Nephron progenitor cell (in vitro differentiated cells): ENCODE results near the gene FOXP1.

Source experiments
- DNase-seq: peaks from one replicate; pipeline ENCODE4 v3.0.0; 2021
- H3K27ac Mint-ChIP-seq: 2 replicates; pipeline ENCODE4 v1.8.0; 2021; ENCODE audit warnings: mild to moderate bottlenecking, moderate library complexity, mixed read lengths
- H3K27me3 Mint-ChIP-seq: 2 replicates; pipeline ENCODE4 v1.8.0; 2021; ENCODE audit warnings: mild to moderate bottlenecking, low read depth, mixed read lengths; ENCODE audit not compliant: poor library complexity
- H3K36me3 Mint-ChIP-seq: 2 replicates; pipeline ENCODE4 v1.8.0; 2021; ENCODE audit warnings: low read depth, mixed read lengths
- H3K4me1 Mint-ChIP-seq: 2 replicates; pipeline ENCODE4 v1.8.0; 2021; ENCODE audit warnings: mixed read lengths
- H3K4me3 Mint-ChIP-seq: 2 replicates; pipeline ENCODE4 v1.8.0; 2021; ENCODE audit warnings: mild to moderate bottlenecking, moderate library complexity, mixed read lengths
- H3K9me3 Mint-ChIP-seq: 2 replicates; pipeline ENCODE4 v1.8.0; 2021; ENCODE audit warnings: mild to moderate bottlenecking, moderate library complexity, mixed read lengths
- TF ChIP-seq, protein P1 (sequence below): fragments of 200-600 bp; sonication (generic); IDR thresholded peaks from 2 replicates; pipeline ENCODE4 v1.5.0; 2021; ENCODE audit warnings: antibody characterized with exemption

The FOXP1 gene

GRCh38 chr3:71135373-71136088 is 448.0 kb downstream of the FOXP1 start:
- H3K27me3 Mint-ChIP-seq = no peaks in the 10 kb centered on the region
- no peaks in the 10 kb centered on the region for H3K9me3 Mint-ChIP-seq
- H3K36me3 Mint-ChIP-seq = no peaks in the 10 kb centered on the region
- peaks cover 99% of the 10 kb centered on the region for H3K4me1 Mint-ChIP-seq
- no peak overlapping the region for H3K4me3 Mint-ChIP-seq
- no peak for DNase-seq
- TF ChIP-seq, protein P1, sequence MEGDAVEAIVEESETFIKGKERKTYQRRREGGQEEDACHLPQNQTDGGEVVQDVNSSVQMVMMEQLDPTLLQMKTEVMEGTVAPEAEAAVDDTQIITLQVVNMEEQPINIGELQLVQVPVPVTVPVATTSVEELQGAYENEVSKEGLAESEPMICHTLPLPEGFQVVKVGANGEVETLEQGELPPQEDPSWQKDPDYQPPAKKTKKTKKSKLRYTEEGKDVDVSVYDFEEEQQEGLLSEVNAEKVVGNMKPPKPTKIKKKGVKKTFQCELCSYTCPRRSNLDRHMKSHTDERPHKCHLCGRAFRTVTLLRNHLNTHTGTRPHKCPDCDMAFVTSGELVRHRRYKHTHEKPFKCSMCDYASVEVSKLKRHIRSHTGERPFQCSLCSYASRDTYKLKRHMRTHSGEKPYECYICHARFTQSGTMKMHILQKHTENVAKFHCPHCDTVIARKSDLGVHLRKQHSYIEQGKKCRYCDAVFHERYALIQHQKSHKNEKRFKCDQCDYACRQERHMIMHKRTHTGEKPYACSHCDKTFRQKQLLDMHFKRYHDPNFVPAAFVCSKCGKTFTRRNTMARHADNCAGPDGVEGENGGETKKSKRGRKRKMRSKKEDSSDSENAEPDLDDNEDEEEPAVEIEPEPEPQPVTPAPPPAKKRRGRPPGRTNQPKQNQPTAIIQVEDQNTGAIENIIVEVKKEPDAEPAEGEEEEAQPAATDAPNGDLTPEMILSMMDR = no peak
- peak overlapping the region; percentile 98 for H3K27ac Mint-ChIP-seq

GRCh38 chr3:71134521-71134920 is 449.0 kb downstream of the FOXP1 start:
- Mint-ChIP-seq H3K27me3 (no peaks in the 10 kb centered on the region), H3K9me3 (no peaks in the 10 kb centered on the region), H3K4me3 (peak overlapping the region; percentile 47), H3K27ac (peak overlapping the region; percentile 96), H3K4me1 (peaks cover 99% of the 10 kb centered on the region), H3K36me3 (no peaks in the 10 kb centered on the region)
- no peak for DNase-seq
- TF ChIP-seq, protein P1 = no peak

GRCh38 chr3:71133865-71134264 is 449.7 kb downstream of the FOXP1 start:
- no peak for DNase-seq
- Mint-ChIP-seq H3K4me1 (peaks cover 99% of the 10 kb centered on the region), H3K36me3 (no peaks in the 10 kb centered on the region), H3K9me3 (no peaks in the 10 kb centered on the region), H3K27me3 (no peaks in the 10 kb centered on the region), H3K27ac (peak overlapping the region; percentile 56), H3K4me3 (peak overlapping the region; percentile 28)
- TF ChIP-seq, protein P1 = no peak

- Mint-ChIP-seq H3K27ac (peak overlapping the region; percentile 89), H3K4me1 (peaks cover 99% of the 10 kb centered on the region), H3K9me3 (no peaks in the 10 kb centered on the region), H3K4me3 (peak overlapping the region; percentile 66), H3K36me3 (no peaks in the 10 kb centered on the region), H3K27me3 (no peaks in the 10 kb centered on the region)
- peak; percentile 36 for DNase-seq
- TF ChIP-seq, protein P1 = no peak
Measured at GRCh38 chr3:71132995-71133730, 450.4 kb downstream of the FOXP1 start.

DNA sequence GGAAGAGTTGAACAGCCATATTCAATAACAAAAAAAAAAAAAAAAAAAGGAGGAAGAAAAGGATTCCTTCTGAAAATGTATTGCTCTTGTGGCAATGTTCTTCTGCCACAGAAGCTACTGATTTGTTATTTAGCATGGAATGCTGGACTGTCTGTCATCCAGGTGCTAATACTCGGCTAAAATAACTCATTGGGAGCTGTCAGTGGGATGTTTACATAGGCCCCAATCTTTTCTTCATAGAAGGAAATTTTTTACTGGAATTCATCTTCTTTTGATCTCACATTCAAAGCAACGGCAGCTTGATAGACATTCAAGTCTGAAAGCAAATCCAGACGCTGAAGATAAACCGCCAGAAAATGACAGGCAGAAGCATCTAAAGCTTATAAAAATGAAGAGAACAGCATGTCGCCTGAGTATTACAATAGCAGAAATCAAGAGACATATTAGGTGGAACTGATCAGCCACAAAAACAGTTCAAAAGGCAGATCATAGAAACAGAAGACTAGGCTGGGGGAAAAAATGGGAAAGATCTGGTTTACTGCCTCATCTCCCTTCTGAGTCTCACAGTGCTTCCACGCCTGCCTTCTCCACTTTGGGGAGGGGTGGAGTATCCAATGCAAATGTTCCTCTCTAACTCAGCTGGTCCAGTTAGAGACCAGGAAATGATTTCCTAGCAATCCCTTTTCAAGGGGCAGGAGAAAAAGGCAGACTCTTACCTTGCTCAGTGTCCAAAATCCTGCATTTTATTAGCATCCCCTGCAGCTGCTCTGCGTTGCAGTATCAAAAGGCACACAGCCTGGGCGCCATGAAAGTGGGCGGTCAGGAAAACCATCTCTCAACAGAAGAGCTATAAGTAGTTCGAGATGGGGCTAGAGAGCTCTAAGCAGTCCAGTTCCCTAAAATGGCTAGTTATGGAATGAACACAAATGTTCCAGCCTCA is 451.9 kb downstream of the FOXP1 start:
- no peaks in the 10 kb centered on the region for H3K36me3 Mint-ChIP-seq
- no peaks in the 10 kb centered on the region for H3K27me3 Mint-ChIP-seq
- H3K9me3 Mint-ChIP-seq = no peaks in the 10 kb centered on the region
- DNase-seq = no peak
- peak overlapping the region; percentile 90 for H3K27ac Mint-ChIP-seq
- peak overlapping the region; percentile 86 for H3K4me3 Mint-ChIP-seq
- TF ChIP-seq, protein P1 = no peak
- H3K4me1 Mint-ChIP-seq = peaks cover 98% of the 10 kb centered on the region
